ENCODE results near the gene RSRC1.

- TF ChIP-seq POLR2AphosphoS5 (IDR thresholded peaks at IDR 0.05; ENCODE audit: insufficient read depth in 1 of 2, low read depth in 1 of 2) (no peak), CTCF (IDR thresholded peaks at IDR 0.05) (no peak)
Measured at GRCh38 chr3:158086776-158087175, 23.1 kb upstream of the RSRC1 start.
